Ureter (tissue), 1 donor: ENCODE results near the gene RBM33. TPM values are rescaled to one million over a fixed set of nuclear protein-coding genes. Genes with fewer than 3 reads are reported as not detected.

Experiments
- DNase-seq: peaks from one replicate; pipeline ENCODE4 v3.0.0-alpha.2; 2020; ENCODE audit warnings: low spot score
- total RNA-seq: library from RNA; stranded (reverse); gene quantifications from one replicate; pipeline ENCODE4 v1.2.4, GENCODE V29; 2023
- donor health status: DM: yes; HTN: yes; CAD: no.

The RBM33 gene
- total RNA-seq, 1 donor from 2014 or later, result 70.8 TPM

DNA sequence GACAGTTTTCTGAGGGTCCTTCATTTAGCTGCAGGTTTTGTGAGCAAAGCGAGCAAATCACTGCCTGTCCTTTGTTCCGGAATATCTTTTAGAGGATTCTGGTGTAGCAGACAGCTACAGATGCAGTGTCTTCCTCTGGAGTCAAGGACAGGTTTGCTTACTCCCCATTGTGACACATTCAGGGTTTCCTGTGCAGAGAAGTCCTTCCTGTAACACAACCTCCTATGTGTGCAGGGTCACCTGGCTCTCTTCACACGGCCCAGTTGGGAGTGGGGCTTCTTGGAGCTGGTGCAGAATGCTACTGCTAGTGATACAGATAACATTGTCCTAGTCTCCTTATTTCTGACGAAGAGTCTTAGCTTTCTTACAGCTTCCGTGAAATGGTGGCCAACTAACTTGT, 47.9 kb downstream of the RBM33 start:
- DNase-seq, result no peak

DNA sequence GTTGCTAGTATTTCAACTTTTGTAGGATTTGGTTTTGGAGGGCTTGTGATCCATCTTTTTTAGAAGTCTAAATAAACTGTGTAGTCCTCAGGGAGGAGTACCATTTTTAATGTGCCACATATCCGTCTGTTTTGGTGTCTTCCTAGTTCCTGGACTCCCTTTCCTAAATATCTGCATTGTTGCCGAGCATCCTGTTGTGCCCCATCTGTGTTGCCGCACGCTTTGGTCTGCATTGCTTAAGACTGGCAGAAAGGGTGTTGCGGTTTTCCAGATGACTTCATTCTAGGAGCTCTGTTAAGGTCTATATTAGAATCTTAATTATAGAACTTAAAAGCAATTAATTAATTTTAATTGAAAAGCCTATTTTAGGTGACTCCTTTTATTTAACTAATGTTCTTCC, 49.4 kb downstream of the RBM33 start:
- DNase-seq, result no peak

DNA sequence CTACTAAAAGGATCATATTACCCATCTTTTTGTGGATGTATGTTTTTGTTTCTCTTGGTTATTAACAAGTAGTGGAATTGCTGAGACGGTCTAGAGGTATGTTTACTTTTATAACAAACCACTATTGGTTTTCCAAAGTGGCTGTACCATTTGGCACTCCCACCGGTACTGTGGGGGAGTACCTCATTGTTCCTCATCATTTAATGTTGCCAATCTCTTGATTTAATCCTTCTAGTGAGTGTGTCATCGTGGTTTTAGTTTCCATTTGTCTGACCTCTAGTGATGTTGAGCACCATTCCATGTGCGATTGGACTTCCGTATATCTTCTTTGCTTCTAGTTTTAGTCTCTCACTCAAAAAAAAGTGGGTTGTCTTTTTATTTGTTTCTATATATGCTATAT, 50.4 kb downstream of the RBM33 start:
- no peak for DNase-seq

DNA sequence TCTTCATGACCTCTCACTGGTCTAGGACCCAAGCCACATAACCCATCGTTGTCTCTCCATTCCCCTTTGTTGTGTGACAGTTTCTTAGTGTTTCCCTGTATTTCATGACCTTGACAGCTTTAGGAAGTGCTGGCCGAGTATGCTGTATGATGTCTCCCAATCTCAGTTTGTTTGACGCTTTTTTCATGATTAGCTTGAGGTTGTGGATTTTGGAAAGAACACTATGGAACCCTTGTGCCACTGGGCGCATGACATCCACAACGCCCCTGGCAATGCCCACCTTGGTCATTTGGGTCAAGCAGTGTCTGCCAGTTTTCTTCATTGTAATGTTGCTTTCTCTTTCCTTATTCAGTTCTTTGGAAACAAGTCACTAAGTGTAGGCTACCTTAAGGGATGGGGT, 52.3 kb downstream of the RBM33 start:
- DNase-seq, result no peak

DNA sequence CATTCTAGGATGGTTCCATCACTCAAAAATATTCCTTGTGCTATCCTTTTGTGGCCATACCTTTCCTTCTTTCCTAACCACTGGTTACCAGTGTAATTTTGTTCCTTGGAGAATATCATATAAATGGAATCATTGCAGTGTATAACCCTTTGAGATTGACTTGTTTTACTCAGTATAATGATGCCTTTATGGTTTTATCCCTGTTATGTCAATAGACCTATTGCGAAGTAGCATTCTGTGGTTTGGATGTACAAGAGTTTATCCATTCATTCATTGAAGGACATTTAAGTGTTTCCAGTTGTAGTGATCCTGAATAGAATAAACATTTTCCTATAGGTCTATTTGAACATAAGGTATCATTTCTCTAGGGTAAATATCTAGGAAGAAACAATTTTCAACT, 54.2 kb downstream of the RBM33 start:
- DNase-seq, result no peak

DNA sequence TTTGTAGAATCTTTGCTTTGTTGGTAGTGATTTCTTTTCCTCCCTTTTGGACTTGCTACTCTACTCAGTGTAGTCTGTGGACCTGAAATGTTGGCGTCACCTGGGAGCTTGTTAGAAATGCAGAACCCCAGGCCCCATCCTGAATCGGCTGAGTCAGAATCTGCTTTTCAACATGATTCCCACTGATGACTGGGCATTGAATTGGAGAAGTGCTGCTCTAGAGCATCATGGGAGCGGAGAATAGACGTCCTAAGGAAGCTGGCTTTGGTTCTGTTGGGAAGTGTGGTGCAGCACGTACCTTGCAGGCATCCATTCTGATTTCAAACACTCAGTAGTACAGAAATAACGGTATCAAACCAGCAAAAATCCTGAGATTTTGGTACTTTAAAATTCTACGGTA, 54.7 kb downstream of the RBM33 start:
- DNase-seq, result no peak

DNA sequence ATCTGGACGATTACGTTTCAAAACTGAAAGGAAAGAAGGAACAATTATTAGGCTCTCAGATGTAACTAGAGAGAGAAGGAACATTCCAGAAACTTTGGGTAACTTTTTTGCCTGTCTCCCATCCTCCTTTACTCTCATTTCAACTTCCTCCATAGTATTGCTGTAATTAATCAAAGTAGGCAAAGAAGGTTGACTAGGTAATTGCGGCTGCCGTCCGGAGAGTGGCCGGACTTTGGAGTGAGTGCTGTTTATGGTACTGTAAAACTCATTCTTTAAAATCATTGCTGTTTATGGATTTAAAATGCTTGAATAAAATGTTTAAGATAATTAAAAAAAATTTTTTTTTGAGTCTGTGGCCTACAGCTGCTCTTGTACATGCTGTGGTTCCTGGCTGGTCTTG, 56.4 kb downstream of the RBM33 start:
- no peak for DNase-seq

DNA sequence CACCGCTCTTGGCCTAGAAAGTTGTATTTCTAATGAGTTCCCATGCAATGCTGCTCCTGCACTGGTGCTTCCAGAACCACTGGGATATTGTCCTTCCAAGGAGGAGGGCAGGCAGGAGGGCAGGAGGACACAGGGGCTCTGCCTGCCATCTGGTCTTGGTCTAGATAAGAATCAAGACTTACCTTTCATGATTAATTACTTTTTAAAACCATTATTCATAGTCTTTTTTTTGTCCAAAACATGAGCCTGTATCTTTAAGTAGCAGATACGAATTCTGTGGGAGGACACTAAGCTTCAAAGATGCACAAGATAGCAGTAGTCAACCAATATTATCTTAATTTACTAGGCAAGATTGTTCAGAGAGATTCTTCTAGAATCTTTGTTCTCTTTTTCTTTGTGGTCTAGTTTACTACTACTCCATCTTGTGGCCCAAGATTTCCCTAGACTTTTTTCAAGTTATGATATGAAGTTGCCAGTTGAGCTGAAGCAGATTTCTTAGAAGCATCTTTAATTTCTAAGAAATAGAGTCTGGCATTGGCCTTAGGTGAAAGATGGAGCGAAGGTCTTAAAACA, 57.6 kb downstream of the RBM33 start:
- DNase-seq, result no peak

DNA sequence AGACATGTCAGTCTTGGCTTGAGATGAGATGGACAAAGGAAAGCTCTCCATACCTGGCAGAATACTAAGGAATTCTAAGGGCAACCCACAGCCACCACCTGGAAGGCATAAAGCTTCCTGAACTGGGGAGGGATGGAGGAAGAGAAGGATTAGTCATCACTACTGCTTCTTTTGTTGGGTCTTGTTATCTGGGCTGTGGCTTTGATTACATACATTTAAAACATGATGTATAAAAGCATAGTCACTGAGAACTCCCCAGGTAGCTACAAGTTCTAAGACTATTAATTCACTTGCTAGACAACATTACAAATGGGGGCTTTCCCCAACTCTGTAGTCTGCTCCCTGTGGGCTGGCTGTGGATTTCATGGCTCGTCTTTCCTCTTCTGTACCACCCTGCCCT, 58.2 kb downstream of the RBM33 start:
- no peak for DNase-seq

DNA sequence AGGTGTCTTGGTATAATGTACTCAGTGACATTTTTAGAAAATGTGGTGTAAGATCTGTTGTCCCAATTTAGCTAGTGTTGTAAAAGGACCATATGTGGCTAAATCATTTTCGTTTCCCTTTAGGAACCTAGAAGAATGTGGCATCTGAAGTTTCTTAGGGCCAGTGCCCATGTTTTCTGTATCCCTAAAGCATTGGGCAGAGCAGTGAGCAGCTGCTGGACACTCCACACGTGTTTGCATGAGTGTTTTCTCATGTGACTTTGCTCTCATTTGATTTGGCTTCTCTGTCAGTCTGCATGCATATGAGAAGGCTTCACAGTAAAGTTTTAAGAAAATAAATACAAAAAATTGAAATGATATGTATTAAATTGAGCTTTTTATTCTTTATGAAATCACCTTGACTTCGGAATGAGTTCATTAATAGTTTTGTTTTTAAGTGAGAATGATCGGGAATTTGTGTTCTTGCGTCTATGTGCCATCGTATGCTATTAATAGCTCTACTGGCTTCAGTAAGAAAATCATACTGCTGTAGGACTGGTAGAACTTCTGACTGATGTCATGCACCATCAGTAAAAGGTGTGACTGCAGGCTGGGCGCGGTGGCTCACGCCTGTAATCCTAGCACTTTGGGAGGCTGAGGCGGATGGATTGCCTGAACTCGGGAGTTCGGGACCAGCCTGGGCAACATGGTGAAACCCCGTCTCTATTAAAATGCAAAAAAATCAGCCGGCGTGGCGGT, 61.3 kb downstream of the RBM33 start:
- no peak for DNase-seq

DNA sequence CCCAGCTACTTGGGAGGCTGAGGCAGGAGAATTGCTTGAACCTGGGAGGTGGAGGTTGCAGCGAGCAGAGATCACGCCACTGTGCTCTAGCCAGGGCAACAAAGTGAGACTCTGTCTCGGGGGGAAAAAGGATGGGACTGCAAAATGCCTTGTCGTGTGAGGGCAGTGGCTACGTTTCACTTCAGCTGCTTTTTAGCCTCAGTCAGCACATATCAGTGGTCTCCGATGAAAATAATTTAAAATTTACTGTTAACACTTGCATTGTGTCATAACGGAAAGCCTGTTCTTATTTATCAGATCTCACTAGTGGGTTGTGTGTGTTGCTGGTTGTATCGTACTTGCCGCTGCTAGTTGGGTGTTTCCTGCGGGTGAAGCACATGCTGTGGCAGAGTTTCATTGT, 61.9 kb downstream of the RBM33 start:
- no peak for DNase-seq

DNA sequence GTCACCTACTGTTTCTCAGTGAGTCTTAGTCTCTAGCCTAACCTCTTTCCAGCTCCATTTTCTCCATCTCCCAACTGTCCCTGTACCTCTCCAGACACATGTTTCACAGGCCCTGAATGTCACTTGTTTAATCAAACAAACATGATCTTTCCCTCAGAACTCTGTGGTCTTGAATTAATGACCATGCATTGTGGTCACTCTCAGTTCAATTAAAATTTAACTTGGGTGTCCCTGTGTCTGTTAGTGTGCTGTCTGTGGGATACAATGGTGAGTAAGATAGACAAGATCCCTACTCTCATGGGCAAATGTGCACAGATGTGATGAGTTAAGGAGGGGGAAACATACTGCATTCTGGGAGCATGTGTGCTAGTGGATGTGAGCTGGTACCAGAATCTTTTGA, 65.0 kb downstream of the RBM33 start:
- no peak for DNase-seq

DNA sequence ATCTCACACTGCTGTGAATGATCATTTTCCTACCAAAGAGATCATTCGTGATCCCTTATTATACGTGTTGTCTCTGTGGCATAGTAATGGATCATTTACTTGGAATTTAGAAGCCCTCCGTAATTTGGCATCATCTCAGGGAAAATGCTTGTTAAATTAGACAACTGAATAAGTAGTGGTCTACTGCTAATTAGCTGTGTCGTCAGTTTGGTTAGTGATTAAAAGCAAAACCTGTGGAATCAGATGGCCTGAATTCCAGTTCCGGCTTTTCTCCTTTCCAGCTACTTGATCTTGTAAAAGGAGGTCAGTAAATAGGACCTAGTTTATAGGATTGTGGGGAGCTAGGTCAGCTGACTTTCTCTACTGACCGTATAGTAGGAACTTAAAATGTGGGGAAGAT, 65.6 kb downstream of the RBM33 start:
- no peak for DNase-seq

DNA sequence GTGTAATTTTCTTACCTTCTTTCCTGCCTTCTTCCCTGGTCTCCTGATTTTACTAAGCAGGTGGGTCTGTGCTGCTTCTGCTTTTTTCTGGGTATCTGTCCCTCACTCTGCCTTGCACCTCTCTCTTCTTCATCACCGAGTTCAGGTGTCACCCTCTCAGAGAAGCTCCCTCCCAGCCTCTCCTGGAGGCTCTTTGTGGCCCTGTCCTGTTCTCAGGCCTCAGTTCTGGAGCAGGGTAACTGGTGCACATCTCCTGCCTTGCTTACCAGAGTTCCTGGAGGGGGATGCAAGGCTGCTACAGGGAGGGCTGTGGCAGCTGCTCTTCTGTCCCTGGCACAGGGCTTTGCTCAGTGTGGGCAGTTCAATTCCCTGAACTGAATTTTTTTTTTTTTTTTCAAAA, 66.1 kb downstream of the RBM33 start:
- no peak for DNase-seq

DNA sequence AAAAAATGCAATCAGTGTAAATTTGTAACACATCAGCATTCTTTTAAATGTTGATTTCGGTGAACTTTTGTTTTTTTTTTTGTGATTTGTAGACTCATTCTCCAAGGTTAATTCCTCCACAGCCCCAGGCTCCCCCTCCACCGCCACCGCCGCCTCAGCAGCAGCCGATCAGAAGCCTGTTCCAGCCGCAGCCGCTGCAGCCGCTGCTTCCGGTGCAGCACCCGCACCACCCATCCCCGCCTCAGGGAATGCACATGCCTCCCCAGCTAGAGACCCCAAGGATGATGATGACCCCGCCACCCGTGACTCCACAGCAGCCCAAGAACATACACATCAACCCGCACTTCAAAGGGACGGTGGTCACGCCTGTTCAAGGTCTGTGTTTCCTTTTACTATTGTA, 66.6 kb downstream of the RBM33 start:
- no peak for DNase-seq

DNA sequence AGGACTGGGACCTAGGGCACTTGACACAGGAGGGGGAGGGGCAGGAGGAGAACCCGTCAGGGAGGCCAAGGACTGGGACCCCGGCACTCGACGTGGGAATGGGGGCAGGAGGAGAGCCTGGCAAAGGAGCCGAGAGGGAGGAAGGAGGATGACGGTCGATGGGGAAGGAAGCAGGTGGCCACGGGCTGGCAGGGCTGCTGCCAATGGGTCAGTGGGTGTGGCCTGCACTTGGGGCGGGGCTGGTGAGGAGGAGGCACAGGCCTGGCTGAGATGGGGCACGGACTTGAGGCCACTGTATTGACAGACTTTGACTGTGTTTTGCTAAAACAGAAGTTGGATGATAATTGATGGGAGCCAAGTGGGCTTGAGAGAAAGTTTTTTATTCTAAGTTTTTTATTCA, 68.9 kb downstream of the RBM33 start:
- DNase-seq, result no peak

DNA sequence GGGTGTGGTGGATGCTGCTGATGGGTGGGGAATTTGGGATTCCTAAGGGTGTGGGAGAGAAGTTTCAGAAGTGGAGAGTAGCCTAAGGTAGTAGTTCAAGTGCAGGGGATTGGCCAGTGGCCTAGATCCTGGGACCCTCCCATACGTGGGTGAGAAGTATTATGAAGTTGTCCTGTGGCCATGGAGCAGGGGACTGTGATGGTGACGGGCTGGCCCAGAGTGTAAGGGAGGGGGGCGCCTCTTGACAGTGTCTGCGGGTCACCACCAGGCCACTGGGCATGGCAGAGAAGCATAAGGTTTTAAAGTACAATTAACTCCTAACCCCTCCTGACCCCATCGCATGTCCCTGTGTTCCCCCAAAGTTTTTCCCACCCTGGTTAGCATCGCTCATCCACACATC, 70.2 kb downstream of the RBM33 start:
- DNase-seq, result no peak

DNA sequence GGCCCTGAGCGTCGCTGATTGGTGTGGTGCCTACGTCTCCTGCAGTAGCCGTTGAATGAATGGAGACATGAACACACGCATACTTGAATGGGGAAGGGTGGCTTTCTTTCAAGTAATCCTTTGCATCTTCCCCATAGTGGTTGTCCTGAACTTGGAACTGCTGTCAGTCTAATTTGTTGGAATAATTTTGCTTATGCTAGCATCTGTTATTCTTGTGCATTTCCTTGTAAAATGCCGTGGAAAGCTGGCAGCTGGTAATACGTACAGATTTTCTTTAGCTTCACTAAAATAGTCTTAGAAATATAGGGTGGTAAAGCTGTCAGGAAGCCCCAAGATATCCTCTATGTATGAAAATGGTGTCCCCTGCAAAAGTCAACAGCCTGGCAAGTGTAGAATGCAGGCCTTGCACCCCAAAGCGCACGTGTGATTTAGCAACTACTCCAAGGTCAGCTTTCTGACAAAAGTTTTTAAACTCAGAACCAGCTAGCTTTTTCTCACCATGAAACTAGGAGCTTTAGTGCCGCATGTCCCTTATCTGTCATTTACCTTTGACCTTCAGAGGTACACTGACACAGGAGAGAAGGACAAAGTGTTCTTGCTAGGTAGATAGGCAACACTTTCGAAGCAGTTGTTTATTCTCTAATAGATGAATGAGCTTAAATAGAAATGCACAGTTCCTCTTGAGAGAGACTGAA, 70.8 kb downstream of the RBM33 start:
- no peak for DNase-seq

DNA sequence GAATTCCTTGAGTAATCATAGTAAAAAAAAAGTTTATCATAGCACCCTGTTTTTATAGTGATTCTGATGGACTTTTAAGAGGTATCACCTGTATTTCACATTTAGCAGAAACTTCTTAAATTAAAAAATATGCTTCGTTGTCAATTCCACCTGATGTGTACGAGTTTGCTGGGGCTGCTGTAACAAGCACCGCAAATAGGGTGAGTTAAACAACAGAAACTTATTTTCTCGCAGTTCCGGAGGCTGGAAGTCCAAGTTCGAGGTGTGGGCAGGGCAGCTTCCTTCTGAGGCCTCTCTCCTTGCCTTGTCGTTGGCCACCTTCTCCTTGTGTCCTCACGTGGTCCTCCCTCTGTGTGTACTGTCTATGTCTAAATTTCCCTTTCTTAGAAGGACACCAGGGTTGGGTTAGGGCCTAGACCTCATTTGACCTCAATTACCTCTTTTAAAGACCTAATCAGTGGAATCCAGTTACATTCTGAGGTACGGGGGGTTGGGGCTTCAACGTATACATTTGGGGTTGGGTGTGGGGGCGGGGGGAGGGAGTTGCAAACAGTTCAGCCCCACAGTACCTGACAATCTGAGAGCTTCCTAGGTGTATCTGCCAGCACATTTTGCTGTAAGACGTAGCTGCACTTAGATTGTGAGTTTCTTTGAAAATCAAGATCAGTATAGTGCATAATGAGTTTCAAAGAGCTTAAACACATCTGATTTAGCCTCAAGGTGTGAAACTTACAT, 72.7 kb downstream of the RBM33 start:
- DNase-seq, result no peak

DNA sequence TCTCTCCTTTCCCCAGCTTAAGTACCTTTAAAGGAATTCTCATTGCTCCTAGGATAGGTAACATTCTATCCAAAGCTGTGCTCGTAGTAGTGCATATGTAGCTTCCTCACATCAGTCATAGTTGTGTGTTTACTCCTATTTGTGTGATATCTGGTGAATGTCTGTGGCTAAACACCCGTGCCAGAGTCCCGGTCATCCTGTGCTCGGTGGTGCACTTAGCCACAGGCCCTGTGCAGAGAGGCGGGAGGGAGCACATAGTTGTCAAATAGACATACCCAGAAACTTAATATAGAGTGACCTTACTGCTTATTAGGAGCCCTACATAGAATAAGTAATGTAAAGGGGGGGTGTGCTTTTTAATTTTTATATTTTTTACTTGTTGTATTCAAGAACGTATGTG, 76.6 kb downstream of the RBM33 start:
- DNase-seq, result no peak

DNA sequence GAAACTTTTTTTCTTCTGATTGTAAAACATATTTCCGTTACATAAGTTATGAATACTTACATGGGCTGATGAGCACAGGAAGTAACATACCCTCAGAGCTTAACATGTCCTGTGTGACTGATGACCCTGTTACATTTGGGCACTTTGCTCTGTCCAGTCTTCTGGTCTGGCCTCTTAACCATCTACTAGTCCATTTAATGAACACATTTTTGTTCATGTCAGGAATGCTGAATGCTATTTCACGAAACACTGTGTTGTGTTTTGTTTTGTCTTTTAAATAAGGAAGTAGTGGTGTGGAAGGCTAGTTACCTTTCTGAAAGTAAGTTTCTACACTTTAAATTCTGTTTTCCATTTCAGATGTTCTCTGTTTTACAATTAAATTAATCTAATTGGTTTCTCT, 77.7 kb downstream of the RBM33 start:
- DNase-seq, result no peak

DNA sequence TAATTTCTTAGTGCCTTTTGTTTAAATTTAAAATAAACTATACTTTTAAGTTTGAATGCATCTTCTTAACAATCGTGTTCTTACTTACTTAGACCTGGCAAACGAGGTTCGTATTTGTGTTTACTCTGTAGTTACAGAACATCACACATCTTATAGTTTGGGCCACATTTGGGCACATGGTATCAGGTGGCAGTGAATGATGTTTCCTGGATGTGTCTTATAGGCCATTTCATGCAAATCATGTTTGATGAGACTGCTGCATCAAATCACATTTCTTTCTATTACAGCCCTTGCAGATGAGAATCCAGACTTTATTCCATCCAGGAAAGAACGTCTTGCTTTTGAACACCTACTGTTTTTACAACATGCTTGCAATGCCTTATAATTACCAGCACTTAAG, 78.5 kb downstream of the RBM33 start:
- DNase-seq, result no peak
